Right lobe of liver (tissue), 4 donors: Measurements from ENCODE around the gene TMEM167B.

Experiments used
- CTCF ChIP-seq, 4 donors: fragments of 200-600 bp in 3 of 4; fragments of 450-650 bp in 1 of 4; IDR thresholded peaks; one replicate each; pipeline versions ENCODE4 v1.5.1 to v1.8.0; 2016 to 2022; ENCODE audit warnings: antibody characterized with exemption in 4 of 4, mild to moderate bottlenecking in 2 of 4
- POLR2A ChIP-seq: fragments of 450-650 bp; IDR thresholded peaks from one replicate; pipeline ENCODE4 v1.6.1; 2017; ENCODE audit warnings: antibody characterized with exemption, mild to moderate bottlenecking
- donor health status: DM: no; HTN: no; CAD: no.
- donor health status: DM: no; HTN: no; CAD: no.
- donor health status: DM: no; HTN: yes; CAD: no.

DNA sequence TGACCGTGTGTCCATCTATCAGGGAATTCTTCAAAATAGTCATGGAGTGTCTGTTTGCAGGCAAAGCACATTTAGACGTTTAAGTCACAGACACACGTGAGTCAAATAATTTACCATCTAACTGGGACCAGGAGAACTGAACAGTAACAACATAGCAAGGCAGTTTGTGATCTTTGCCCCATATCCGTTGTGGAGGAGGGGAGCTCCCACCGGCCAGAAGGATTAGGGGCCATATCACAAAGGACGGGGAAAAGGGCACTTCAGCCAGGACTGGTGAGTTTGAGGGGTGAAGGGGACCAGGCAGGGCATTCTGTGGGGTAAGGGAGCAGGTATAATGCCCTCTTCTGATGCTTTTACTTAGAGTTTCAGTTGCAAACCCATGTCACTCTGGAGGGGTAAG, 46.2 kb downstream of the TMEM167B start:
- TF ChIP-seq CTCF (IDR thresholded peaks at IDR 0.05), result no peak
- TF ChIP-seq POLR2A, result no peak
